ENCODE results near the gene EPB41L5.
"Not testable (repeated sequence)": the region's sequence is repeated elsewhere in the genome, so short reads cannot be mapped to it uniquely, and the experiment has no call there.

Gene EPB41L5

DNA sequence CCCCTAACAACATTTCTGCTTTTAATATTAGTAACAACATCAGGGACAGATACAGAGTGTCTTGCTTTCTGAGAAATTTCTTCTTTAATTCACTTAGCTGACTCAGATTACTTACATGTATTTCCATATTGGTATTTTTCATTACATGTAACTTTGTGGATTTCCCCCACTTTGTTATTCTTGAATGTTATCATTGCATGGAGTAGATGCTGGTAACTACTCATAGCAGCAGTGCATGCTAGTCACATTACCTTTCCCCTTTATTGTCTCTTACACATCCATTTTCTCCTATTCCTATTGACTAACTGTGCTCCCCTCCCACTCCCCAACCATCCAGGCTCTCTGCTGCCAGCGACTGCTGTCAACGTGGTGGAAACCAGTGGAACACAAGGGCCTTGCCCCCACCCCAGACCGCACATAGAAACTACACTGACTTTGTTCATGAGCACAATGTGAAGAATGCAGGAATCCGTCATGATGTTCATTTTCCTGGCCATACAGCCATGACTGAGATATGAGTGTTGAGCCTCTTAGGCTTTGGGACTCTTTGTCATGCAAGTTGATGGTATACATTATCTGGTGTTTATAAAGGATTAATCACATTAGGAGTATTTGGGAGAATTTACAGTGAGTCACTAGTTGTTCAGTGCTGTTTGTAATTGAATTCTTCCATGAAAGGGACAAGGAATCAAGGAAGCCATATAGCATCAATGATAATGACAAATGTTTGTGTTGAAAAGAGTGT, 91.0 kb downstream of the EPB41L5 start:
- Mint-ChIP-seq H3K4me3 (no peak overlapping the region), H3K27ac (no peak overlapping the region), H3K9me3 (peaks cover under 1% of the 10 kb centered on the region), H3K4me1 (ENCODE audit: low read depth) (peaks cover 3% of the 10 kb centered on the region), H3K36me3 (ENCODE audit: low read depth) (peaks cover 3% of the 10 kb centered on the region), H3K27me3 (ENCODE audit: low read depth) (peaks cover 22% of the 10 kb centered on the region)

DNA sequence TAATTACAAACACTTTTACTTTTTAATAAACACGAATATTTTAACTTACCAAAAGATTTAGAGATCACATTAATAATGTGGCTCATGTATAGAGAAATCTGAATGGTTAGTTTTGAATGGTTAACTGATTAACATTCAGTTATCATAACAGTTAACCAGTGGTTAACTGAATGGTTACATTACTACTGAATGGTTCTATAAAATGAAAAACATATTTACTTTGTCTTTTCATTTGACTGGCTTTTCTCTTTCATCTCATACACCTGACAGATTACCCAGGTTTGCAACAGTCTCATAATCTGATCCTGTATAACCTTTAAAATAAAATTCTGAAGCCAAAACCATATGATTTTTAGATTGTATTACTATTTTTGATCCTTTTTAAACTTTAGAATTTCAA, 91.9 kb downstream of the EPB41L5 start:
- Mint-ChIP-seq H3K9me3 (peaks cover 3% of the 10 kb centered on the region), H3K4me3 (no peak overlapping the region), H3K27ac (no peak overlapping the region), H3K27me3 (ENCODE audit: low read depth) (peaks cover 22% of the 10 kb centered on the region), H3K36me3 (ENCODE audit: low read depth) (peaks cover 3% of the 10 kb centered on the region), H3K4me1 (ENCODE audit: low read depth) (peaks cover 12% of the 10 kb centered on the region)

DNA sequence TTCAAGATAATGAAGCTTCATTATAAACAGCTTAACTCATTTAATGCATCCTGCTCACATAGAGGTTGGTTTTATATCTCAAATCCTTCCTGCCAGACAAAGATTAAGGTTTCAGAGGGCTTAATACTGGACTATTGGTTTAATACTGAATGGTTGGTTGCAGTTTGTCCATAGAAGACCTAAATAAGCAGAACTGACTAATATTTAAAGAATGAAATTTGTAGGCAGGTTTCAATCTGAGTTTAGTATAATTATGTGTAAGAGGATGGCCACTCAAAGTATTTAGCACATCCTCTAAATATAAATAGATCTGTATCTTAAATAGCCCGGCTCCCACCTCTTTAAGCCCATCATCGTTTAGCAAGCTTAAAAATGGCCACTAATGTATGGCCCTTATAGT, 92.5 kb downstream of the EPB41L5 start:
- no peak overlapping the region for H3K4me3 Mint-ChIP-seq
- H3K9me3 Mint-ChIP-seq = peaks cover 3% of the 10 kb centered on the region
- peaks cover 16% of the 10 kb centered on the region for H3K4me1 Mint-ChIP-seq (ENCODE audit: low read depth)
- H3K36me3 Mint-ChIP-seq (ENCODE audit: low read depth) = peaks cover 3% of the 10 kb centered on the region
- peaks cover 22% of the 10 kb centered on the region for H3K27me3 Mint-ChIP-seq (ENCODE audit: low read depth)
- H3K27ac Mint-ChIP-seq = no peak overlapping the region

DNA sequence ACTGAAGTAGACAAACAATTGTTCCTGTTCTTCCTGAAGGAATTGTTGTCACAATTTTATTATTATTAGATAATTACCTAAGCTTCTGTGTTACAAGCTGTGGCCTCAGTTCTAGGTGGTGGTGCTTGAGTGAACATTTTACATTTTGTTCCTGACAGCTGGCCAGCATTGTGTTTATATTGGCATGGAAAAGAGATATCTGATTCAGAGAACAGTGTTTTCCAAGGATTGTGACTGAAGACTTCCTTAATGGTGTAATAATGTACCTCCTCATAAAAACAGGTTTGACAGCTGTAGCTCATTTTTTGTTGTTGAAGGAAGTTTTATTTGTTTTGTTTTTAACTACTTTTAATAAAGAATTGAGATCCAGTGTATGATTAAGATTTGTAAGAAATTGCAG, 95.2 kb downstream of the EPB41L5 start:
- H3K4me1 Mint-ChIP-seq (ENCODE audit: low read depth) = peaks cover 16% of the 10 kb centered on the region
- no peak overlapping the region for H3K27ac Mint-ChIP-seq
- H3K9me3 Mint-ChIP-seq = peaks cover 3% of the 10 kb centered on the region
- H3K27me3 Mint-ChIP-seq (ENCODE audit: low read depth) = peaks cover 38% of the 10 kb centered on the region
- peaks cover 3% of the 10 kb centered on the region for H3K36me3 Mint-ChIP-seq (ENCODE audit: low read depth)
- no peak overlapping the region for H3K4me3 Mint-ChIP-seq

DNA sequence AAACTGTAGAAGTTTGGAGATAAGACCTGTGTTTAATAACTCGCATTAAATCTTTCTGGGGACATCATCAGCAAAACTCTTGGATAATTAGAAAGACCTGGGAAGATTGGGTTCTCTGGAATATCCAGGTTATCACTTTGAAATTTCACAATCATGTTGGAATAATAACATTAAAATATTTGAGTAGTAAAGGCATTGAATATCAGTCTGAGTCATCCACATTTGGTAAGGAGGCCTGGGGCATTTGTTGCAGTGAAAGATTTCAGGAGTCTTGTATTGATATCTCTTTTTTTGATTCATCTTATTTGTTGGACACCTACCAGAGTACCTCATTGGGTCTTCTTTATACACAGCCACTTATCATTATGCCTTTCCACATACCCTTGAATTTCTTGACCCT, 95.9 kb downstream of the EPB41L5 start:
- Mint-ChIP-seq H3K9me3 (peaks cover 3% of the 10 kb centered on the region), H3K4me3 (no peak overlapping the region), H3K36me3 (ENCODE audit: low read depth) (peaks cover 3% of the 10 kb centered on the region), H3K27ac (no peak overlapping the region), H3K27me3 (ENCODE audit: low read depth) (peaks cover 44% of the 10 kb centered on the region), H3K4me1 (ENCODE audit: low read depth) (peaks cover 16% of the 10 kb centered on the region)

DNA sequence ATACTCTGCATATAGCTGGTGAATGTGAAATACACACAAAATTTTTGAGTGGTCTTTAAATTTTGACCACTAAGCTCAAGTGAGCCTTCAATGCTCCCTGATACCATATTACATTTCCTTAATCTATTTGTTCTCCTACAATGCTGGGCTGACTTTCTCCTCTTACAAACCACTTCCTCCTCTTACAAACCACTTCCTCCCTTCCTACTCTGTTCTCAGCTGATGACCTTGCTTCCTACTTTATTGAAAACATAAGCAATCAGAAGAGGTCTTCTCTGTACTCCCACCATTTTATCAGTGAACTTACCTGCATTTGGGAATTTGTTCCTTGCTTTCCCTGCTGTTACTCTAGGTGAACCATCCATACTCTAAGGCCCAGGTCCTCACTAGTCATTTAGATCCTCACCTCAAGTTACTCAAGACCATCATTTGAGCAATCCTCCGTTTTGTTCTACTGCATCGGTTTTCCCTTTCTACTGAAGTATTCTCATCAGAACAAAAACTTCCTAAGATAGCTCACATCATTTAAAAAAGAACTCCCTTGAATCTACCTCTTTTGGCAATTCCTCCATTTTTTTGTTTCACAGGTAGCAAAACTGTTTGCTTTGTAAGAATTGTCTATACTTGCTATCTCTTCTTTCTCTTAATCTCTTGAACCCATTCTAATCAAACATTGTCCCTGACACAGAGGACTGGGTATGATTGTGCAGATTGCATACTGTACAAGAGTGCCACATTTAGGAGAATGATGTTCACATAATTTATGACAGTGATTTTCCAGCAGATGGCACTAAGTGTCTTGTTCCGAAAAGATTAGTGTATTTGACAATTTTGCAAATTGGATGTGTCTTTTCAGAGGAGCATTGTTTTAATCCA, 96.5 kb downstream of the EPB41L5 start:
- Mint-ChIP-seq H3K27me3 (ENCODE audit: low read depth) (peaks cover 45% of the 10 kb centered on the region), H3K4me3 (peak overlapping the region; percentile 45), H3K36me3 (ENCODE audit: low read depth) (peaks cover 3% of the 10 kb centered on the region), H3K27ac (peak overlapping the region; percentile 8), H3K9me3 (peaks cover 3% of the 10 kb centered on the region), H3K4me1 (ENCODE audit: low read depth) (peaks cover 16% of the 10 kb centered on the region)

DNA sequence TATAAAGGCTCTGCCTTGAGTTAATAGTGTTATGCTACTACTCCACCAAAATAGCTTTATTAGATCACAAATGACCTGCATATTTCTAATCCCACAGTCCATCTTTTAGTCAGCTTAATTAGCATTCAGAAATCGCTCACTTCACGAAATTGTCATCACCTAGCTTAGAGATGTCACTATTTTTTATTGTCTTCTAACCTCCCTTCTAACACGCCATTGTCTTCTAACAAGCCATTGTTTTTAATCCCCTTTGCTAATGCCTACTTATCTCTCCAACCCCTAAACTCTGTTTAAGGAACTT, 97.1 kb downstream of the EPB41L5 start:
- Mint-ChIP-seq H3K27ac (no peak overlapping the region), H3K4me1 (ENCODE audit: low read depth) (peaks cover 16% of the 10 kb centered on the region), H3K36me3 (ENCODE audit: low read depth) (peaks cover 3% of the 10 kb centered on the region), H3K4me3 (peak overlapping the region; percentile 2), H3K27me3 (ENCODE audit: low read depth) (peaks cover 48% of the 10 kb centered on the region), H3K9me3 (peaks cover 3% of the 10 kb centered on the region)

DNA sequence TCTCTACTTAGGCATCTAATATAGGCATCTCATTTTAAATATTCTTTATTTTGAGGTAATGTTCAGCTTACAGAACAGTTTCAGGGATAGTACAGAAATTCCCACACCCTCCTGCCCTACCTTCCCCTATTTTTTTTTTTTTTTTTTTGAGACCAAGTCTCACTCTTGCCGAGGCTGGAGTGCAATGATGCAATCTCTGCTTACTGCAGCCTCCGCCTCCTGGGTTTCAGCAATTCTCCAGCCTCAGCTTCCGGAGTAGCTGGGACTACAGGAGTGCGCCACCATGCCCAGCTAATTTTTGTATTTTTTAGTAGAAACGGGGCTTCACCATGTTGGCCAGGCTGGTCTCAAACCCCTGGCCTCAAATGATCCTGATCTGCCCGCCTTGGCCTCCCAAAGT, 97.6 kb downstream of the EPB41L5 start:
- Mint-ChIP-seq H3K9me3 (peaks cover 3% of the 10 kb centered on the region), H3K4me3 (no peak overlapping the region), H3K27ac (no peak overlapping the region), H3K27me3 (ENCODE audit: low read depth) (peaks cover 50% of the 10 kb centered on the region), H3K4me1 (ENCODE audit: low read depth) (peaks cover 16% of the 10 kb centered on the region), H3K36me3 (ENCODE audit: low read depth) (peaks cover 3% of the 10 kb centered on the region)

DNA sequence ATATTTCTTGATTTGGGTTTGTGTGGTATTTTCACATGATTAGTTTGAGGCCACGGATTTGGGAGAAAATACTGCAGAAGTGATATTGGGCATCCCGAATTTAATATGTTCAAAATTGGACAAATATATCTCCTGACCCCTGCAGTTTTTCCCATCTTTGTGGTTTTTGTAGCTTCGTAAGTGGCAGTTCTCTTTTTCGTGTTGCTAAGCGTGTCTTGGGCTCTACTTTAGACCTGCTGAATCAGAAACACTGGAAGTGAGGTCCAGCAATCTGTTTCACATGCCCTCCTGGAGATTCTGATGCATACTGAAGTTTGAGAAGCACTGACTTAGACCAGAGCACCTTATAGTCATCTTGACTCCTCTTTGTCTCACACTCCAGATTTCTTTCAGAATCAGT, 98.3 kb downstream of the EPB41L5 start:
- Mint-ChIP-seq H3K36me3 (ENCODE audit: low read depth) (peaks cover 3% of the 10 kb centered on the region), H3K4me3 (no peak overlapping the region)

DNA sequence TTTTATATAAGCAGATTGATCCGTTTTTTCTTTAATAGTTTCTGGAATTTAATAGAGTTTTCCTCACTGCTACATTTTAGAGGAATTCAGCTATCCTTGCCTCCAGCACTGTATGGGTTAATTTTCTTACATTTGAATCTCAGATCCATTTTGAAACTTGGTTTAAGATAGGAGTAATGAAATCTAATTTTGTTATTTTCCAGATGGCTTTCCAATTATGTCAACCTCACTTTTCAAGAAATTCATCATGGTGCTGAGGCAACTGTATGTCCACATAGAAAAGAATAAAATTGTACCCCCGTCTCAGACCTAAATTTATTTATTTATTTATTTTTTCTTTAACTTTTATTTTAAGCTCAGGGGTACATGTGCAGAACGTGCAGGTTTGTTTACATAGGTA, 105.1 kb downstream of the EPB41L5 start:
- H3K9me3 Mint-ChIP-seq = no peaks in the 10 kb centered on the region
- peaks cover 27% of the 10 kb centered on the region for H3K27me3 Mint-ChIP-seq (ENCODE audit: low read depth)
- H3K36me3 Mint-ChIP-seq (ENCODE audit: low read depth) = no peaks in the 10 kb centered on the region
- H3K4me3 Mint-ChIP-seq = no peak overlapping the region
- H3K27ac Mint-ChIP-seq = no peak overlapping the region
- H3K4me1 Mint-ChIP-seq (ENCODE audit: low read depth) = no peaks in the 10 kb centered on the region

More for the DNA sequence above, 98.3 kb downstream of the EPB41L5 start:
- Mint-ChIP-seq H3K27ac (no peak overlapping the region), H3K27me3 (ENCODE audit: low read depth) (peaks cover 44% of the 10 kb centered on the region), H3K4me1 (ENCODE audit: low read depth) (peaks cover 16% of the 10 kb centered on the region), H3K9me3 (peaks cover 3% of the 10 kb centered on the region)

DNA sequence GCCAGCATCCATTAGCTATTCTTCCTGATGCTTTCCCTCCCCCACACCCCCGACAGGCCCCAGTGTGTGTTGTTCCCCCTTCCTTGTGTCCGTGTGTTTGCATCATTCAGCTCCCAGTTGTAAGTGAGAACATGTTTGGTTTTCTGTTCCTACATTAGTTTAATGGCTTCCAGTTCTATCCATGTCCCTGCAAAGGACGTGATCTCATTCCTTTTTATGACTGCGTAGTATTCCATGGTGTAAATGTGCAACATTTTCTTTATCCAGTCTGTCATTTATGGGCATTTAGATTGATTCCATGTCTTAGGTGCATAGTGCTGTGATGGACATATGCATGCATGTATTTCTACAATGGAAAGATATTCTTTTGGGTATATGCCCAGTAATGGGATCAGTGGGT, 105.6 kb downstream of the EPB41L5 start:
- Mint-ChIP-seq H3K36me3 (ENCODE audit: low read depth) (no peaks in the 10 kb centered on the region), H3K27ac (no peak overlapping the region), H3K27me3 (ENCODE audit: low read depth) (peaks cover 23% of the 10 kb centered on the region), H3K4me1 (ENCODE audit: low read depth) (no peaks in the 10 kb centered on the region), H3K4me3 (no peak overlapping the region), H3K9me3 (no peaks in the 10 kb centered on the region)

DNA sequence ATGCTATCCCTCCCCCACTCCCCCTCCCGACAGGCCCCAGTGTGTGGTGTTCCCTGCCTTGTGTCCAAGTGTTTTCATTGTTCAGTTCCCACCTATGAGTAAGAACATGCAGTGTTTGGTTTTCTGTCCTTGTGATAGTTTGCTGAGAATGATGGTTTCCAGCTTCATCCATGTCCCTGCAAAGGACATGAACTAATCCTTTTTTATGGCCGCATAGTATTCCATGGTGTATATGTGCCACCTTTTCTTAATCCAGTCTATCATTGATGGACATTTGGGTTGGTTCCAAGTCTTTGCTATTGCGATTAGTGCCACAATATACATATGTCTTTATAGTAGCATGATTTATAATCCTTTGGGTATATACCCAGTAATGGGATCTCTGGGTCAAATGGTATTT, 108.5 kb downstream of the EPB41L5 start:
- not testable (repeated sequence) for H3K27ac Mint-ChIP-seq; H3K36me3 Mint-ChIP-seq (ENCODE audit: low read depth); H3K9me3 Mint-ChIP-seq; H3K4me3 Mint-ChIP-seq; H3K4me1 Mint-ChIP-seq (ENCODE audit: low read depth)
- peaks cover 14% of the 10 kb centered on the region for H3K27me3 Mint-ChIP-seq (ENCODE audit: low read depth)

DNA sequence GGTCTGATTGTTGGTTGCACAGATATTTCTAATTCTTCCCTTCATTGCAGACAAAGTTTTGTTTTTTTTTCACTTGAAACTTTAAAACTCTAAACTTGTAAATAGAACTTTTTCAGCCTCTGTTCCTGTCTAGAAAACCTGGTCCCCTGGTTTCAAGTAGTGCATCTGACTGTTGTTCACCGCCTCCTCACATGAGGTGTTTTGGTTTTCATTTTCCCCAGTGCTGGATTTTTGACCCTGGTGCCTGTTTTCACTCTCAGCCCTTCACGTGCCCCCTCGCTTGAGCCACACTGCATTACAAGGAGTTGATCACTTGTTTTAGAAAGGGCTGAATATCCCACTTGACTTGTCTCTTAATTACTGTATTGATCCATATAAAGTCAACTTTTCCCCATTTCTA, 110.2 kb downstream of the EPB41L5 start:
- Mint-ChIP-seq H3K4me3 (no peak overlapping the region), H3K9me3 (no peaks in the 10 kb centered on the region), H3K36me3 (ENCODE audit: low read depth) (no peaks in the 10 kb centered on the region), H3K4me1 (ENCODE audit: low read depth) (no peaks in the 10 kb centered on the region), H3K27me3 (ENCODE audit: low read depth) (peaks cover 11% of the 10 kb centered on the region), H3K27ac (no peak overlapping the region)

DNA sequence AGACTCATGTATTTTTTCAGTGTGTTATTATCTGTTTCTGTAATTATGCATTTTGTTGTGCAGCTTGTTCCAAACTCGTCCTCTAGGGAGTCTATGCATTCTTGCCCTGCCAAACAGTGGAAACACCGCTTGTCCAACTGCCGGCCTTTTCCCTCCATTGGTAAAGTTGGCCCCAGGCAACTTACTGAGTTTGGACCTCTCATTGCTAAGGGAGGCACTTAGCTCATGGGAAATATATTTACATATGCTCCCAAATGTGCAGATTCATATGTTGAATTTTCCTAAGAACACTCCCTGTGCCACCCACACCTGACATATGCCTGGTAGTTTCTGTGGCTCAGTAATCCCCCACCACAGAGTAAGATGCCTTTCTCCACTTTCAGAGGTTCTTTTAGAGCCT, 112.3 kb downstream of the EPB41L5 start:
- H3K9me3 Mint-ChIP-seq = no peaks in the 10 kb centered on the region
- H3K27ac Mint-ChIP-seq = no peak overlapping the region
- no peak overlapping the region for H3K4me3 Mint-ChIP-seq
- H3K27me3 Mint-ChIP-seq (ENCODE audit: low read depth) = peaks cover 3% of the 10 kb centered on the region
- H3K36me3 Mint-ChIP-seq (ENCODE audit: low read depth) = no peaks in the 10 kb centered on the region
- H3K4me1 Mint-ChIP-seq (ENCODE audit: low read depth) = no peaks in the 10 kb centered on the region

DNA sequence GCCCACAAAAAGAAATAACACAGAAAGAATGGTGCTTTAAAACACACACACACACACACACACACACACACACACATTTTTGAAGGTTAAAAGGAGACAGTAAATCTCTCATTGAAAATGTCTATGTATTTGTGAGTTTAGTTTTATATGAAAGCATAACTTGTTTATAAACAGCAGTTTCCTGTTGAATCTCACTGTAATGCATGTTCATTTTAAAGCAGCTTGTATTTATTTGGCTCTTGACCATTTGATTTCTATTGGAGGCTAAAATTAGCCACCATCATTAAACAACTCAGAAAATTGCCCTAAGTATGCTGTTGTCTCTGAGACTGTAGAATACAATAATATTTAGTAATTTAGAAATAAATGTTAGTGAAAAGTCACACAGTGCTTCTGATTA, 115.3 kb downstream of the EPB41L5 start:
- Mint-ChIP-seq H3K36me3 (ENCODE audit: low read depth) (peaks cover 1% of the 10 kb centered on the region), H3K27me3 (ENCODE audit: low read depth) (peaks cover 3% of the 10 kb centered on the region), H3K27ac (no peak overlapping the region), H3K4me1 (ENCODE audit: low read depth) (no peaks in the 10 kb centered on the region), H3K4me3 (no peak overlapping the region), H3K9me3 (no peaks in the 10 kb centered on the region)
